ENCODE data around the gene ZNF740.

ZNF740 gene

GRCh38 chr12:53224061-53224896, 43.8 kb downstream of the ZNF740 start:
- DNase-seq (ENCODE audit: insufficient read length): no peak
- TF ChIP-seq TAF1 (IDR thresholded peaks at IDR 0.05; ENCODE audit: borderline replicate concordance, low read depth, low read length) (no peak), POLR2A (IDR thresholded peaks at IDR 0.05; ENCODE audit: low read depth, low read length) (no peak), POLR2AphosphoS5 (IDR thresholded peaks at IDR 0.05; ENCODE audit: low read depth, low read length) (no peak)
- FAIRE-seq: no peak

- FAIRE-seq (no peak), DNase-seq (ENCODE audit: insufficient read length) (no peak)
- TF ChIP-seq POLR2AphosphoS5 (IDR thresholded peaks at IDR 0.05; ENCODE audit: low read depth, low read length) (no peak), TAF1 (IDR thresholded peaks at IDR 0.05; ENCODE audit: borderline replicate concordance, low read depth, low read length) (no peak), POLR2A (IDR thresholded peaks at IDR 0.05; ENCODE audit: low read depth, low read length) (no peak)
These were observed 44.5 kb downstream of the ZNF740 start for GRCh38 chr12:53224897-53225634.

- TF ChIP-seq POLR2A (IDR thresholded peaks at IDR 0.05; ENCODE audit: low read depth, low read length) (no peak), POLR2AphosphoS5 (IDR thresholded peaks at IDR 0.05; ENCODE audit: low read depth, low read length) (no peak), TAF1 (IDR thresholded peaks at IDR 0.05; ENCODE audit: borderline replicate concordance, low read depth, low read length) (no peak)
- FAIRE-seq: no peak
- DNase-seq (ENCODE audit: insufficient read length): no peak
These were observed 45.3 kb downstream of the ZNF740 start for GRCh38 chr12:53225635-53226424.

- no peak for TF ChIP-seq TAF1 (IDR thresholded peaks at IDR 0.05; ENCODE audit: borderline replicate concordance, low read depth, low read length)
- TF ChIP-seq POLR2AphosphoS5 (IDR thresholded peaks at IDR 0.05; ENCODE audit: low read depth, low read length): no peak
- TF ChIP-seq POLR2A (IDR thresholded peaks at IDR 0.05; ENCODE audit: low read depth, low read length): no peak
- no peak for DNase-seq (ENCODE audit: insufficient read length)
- FAIRE-seq: no peak
These were observed 46.3 kb downstream of the ZNF740 start for GRCh38 chr12:53226815-53227214.

- TF ChIP-seq TAF1 (IDR thresholded peaks at IDR 0.05; ENCODE audit: borderline replicate concordance, low read depth, low read length): no peak
- FAIRE-seq (no peak), DNase-seq (ENCODE audit: insufficient read length) (no peak)
These were observed 46.8 kb downstream of the ZNF740 start for GRCh38 chr12:53227341-53227740.

GRCh38 chr12:53227836-53228235, 47.3 kb downstream of the ZNF740 start:
- no peak for DNase-seq (ENCODE audit: insufficient read length)
- no peak for FAIRE-seq
- TF ChIP-seq POLR2AphosphoS5 (IDR thresholded peaks at IDR 0.05; ENCODE audit: low read depth, low read length) (no peak), POLR2A (IDR thresholded peaks at IDR 0.05; ENCODE audit: low read depth, low read length) (no peak), TAF1 (IDR thresholded peaks at IDR 0.05; ENCODE audit: borderline replicate concordance, low read depth, low read length) (no peak)

- FAIRE-seq (no peak), DNase-seq (ENCODE audit: insufficient read length) (no peak)
- no peak for TF ChIP-seq TAF1 (IDR thresholded peaks at IDR 0.05; ENCODE audit: borderline replicate concordance, low read depth, low read length)
- TF ChIP-seq POLR2A (IDR thresholded peaks at IDR 0.05; ENCODE audit: low read depth, low read length): no peak
- TF ChIP-seq POLR2AphosphoS5 (IDR thresholded peaks at IDR 0.05; ENCODE audit: low read depth, low read length): no peak
These were observed 48.9 kb downstream of the ZNF740 start for GRCh38 chr12:53229454-53229853.

GRCh38 chr12:53230108-53230845, 49.8 kb downstream of the ZNF740 start:
- no peak for DNase-seq (ENCODE audit: insufficient read length)
- TF ChIP-seq POLR2AphosphoS5 (IDR thresholded peaks at IDR 0.05; ENCODE audit: low read depth, low read length): no peak
- no peak for TF ChIP-seq POLR2A (IDR thresholded peaks at IDR 0.05; ENCODE audit: low read depth, low read length)
- TF ChIP-seq TAF1 (IDR thresholded peaks at IDR 0.05; ENCODE audit: borderline replicate concordance, low read depth, low read length): no peak
- no peak for FAIRE-seq

GRCh38 chr12:53231671-53231920, 51.1 kb downstream of the ZNF740 start:
- DNase-seq (ENCODE audit: insufficient read length) (no peak), FAIRE-seq (no peak)
- no peak for TF ChIP-seq POLR2AphosphoS5 (IDR thresholded peaks at IDR 0.05; ENCODE audit: low read depth, low read length)
- no peak for TF ChIP-seq TAF1 (IDR thresholded peaks at IDR 0.05; ENCODE audit: borderline replicate concordance, low read depth, low read length)
- no peak for TF ChIP-seq POLR2A (IDR thresholded peaks at IDR 0.05; ENCODE audit: low read depth, low read length)

GRCh38 chr12:53231921-53232645, 51.6 kb downstream of the ZNF740 start, which contains the start of gene RARG:
Gene RARG (minus strand): TSS chr12:53232209. CDS start chr12:53227545, 4,664 bp downstream.
- DNase-seq (ENCODE audit: insufficient read length) (peak; percentile 58), FAIRE-seq (no peak)
- TF ChIP-seq TAF1 (IDR thresholded peaks at IDR 0.05; ENCODE audit: borderline replicate concordance, low read depth, low read length): no peak

Data from GM12892 (cell line).